Naive B cell (primary cell): ENCODE results near the gene DUSP22. TPM values are rescaled to one million over a fixed set of nuclear protein-coding genes. Genes with fewer than 3 reads are reported as not detected.
"Not testable (repeated sequence)": the region's sequence is repeated elsewhere in the genome, so short reads cannot be mapped to it uniquely, and the experiment has no call there.

Experiments used
- ATAC-seq, 2 donors: fragments of 150-1000 bp; cut with Tn5 transposase; 2 replicates each; pipeline ENCODE4 v1.10.0; 2021; ENCODE audit warnings: low read depth in 2 of 2, mild to moderate bottlenecking in 2 of 2, moderate library complexity in 2 of 2
- DNase-seq: peaks from one replicate; pipeline ENCODE4 v3.0.0; 2022
- H3K27ac Mint-ChIP-seq, 6 donors: one replicate each; pipeline ENCODE4 v1.8.0; 2020 to 2022; ENCODE audit warnings: mild to moderate bottlenecking in 6 of 6, mixed read lengths in 6 of 6, moderate library complexity in 5 of 6, inconsistent platforms in 2 of 6
- H3K27me3 Mint-ChIP-seq, 3 donors: one replicate each; pipeline ENCODE4 v1.8.0; 2021 to 2022; ENCODE audit warnings: mixed read lengths in 3 of 3, mild to moderate bottlenecking in 1 of 3
- H3K36me3 Mint-ChIP-seq, 2 donors: one replicate each; pipeline ENCODE4 v1.8.0; 2020 to 2022; ENCODE audit warnings: mixed read lengths in 2 of 2, inconsistent platforms in 1 of 2, mild to moderate bottlenecking in 1 of 2
- H3K4me1 Mint-ChIP-seq, 3 donors: one replicate each; pipeline ENCODE4 v1.8.0; 2020 to 2022; ENCODE audit warnings: mixed read lengths in 3 of 3, inconsistent platforms in 1 of 3, mild to moderate bottlenecking in 1 of 3, moderate library complexity in 1 of 3
- H3K4me3 Mint-ChIP-seq, 8 donors: one replicate each; pipeline ENCODE4 v1.8.0; 2020 to 2022; ENCODE audit warnings: mild to moderate bottlenecking in 8 of 8, mixed read lengths in 8 of 8, moderate library complexity in 8 of 8, inconsistent platforms in 2 of 8
- H3K9me3 Mint-ChIP-seq, 7 donors: one replicate each; pipeline ENCODE4 v1.8.0; 2020 to 2022; ENCODE audit warnings: mixed read lengths in 7 of 7, mild to moderate bottlenecking in 5 of 7, inconsistent platforms in 2 of 7, moderate library complexity in 1 of 7
- polyA plus RNA-seq, 6 donors: library from polyadenylated mRNA; unstranded; fragments of 300-500 nt; fragmentation: Illumina TruSeq; gene quantifications; one replicate each; pipeline ENCODE4 v1.2.3, GENCODE V29; 2021; ENCODE audit warnings: low read depth in 6 of 6

Gene DUSP22
- polyA plus RNA-seq, 6 donors from 2014 or later = 89.6 to 177 (median 134) TPM

DNA sequence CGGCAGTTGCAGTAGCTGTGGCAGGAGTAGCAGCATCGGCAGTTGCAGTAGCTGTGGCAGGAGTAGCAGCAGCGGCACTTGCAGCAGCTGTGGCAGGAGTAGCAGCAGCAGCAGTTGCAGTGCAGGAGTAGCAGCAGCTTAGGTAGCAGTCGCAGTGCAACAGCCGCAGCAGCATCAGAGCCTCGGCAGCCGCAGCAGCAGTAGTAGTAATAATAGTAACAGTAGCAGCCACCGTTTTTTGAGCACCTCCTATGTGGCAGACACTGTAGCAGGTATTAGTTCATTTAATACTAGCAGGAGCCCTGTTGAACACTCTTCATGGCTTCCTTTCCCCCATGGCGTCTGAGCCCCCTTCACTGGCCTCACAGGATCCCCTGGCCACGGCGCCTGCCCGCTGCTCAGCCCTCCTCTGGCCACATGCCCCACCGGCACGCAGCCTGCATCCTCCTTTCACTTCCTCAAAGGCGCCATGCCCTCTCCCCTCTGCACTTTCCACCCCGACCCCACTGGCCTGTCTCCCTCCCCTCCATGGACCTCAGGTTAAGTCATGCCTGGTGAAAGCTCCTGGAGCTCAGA lies 80.1 kb downstream of the DUSP22 start:
- ATAC-seq (peak; percentile 45 to 53), DNase-seq (no peak)
- Mint-ChIP-seq H3K9me3 (peaks cover 0 to 5% (median 0%) of the 10 kb centered on the region in 7 donors), H3K27me3 (peaks cover 0 to 24% (median 8%) of the 10 kb centered on the region in 3 donors), H3K4me3 (peak overlapping the region; percentile 25 to 87 (median 76)), H3K4me1 (peaks cover 19 to 42% (median 31%) of the 10 kb centered on the region in 3 donors), H3K27ac (peak overlapping the region in 3 of 6 donors; percentile 7 to 42 (median 41)), H3K36me3 (no peaks in the 10 kb centered on the region)

GRCh38 chr6:373031-373430 lies 80.7 kb downstream of the DUSP22 start:
- ATAC-seq (no peak), DNase-seq (no peak)
- peaks cover 0 to 24% (median 8%) of the 10 kb centered on the region in 3 donors for H3K27me3 Mint-ChIP-seq
- H3K9me3 Mint-ChIP-seq = peaks cover 0 to 5% (median 0%) of the 10 kb centered on the region in 7 donors
- H3K4me3 Mint-ChIP-seq = peak overlapping the region in 7 of 8 donors; percentile 62 to 87 (median 79)
- peaks cover 23 to 45% (median 31%) of the 10 kb centered on the region in 3 donors for H3K4me1 Mint-ChIP-seq
- H3K36me3 Mint-ChIP-seq = no peaks in the 10 kb centered on the region
- peak overlapping the region in 1 of 6 donors; percentile 7 for H3K27ac Mint-ChIP-seq

DNA sequence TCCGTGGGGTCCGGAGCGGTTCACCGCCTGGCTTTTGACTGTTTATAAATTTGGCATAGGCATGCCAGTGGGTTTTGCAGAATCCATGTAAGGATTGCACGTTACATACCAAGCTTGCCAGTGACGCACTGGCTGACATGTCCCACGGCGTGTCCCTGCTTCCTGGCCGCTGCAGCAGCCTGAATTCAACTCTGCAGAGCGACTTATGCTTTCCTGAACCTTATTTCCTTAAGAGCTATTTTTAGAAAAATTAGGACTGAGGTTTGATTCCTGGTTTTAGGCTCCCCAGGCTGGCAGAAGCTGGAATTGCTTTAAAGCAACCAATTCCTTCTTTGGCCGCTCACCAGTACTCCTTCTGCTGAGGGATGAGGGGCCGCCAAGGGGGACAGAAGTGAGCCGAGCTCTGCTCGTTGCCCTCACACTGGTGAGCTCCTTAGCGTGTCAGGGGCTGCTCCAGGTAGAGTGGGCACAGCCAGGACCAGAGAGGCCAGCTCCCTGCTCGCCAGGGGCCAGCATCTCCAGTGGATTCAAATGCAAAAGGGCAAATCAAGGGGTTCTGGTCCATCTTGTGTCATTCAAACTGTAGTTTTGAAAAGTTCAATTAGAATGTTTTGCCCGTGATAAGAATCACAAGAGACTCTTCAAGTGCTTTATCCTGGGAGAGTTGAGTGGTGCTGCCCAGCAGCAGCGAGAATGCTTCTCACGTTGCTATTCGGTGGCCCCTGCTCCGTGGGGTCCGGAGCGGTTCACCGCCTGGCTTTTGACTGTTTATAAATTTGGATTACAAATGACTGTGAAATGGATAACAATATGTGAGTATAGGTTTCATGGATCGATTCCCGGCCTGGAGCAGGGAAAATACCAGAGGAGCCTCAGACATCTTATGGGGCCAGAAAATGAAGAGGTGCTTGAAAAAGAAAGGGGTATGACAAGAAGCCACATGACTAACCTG lies 81.8 kb downstream of the DUSP22 start:
- no peak for DNase-seq
- H3K27ac Mint-ChIP-seq = no peak overlapping the region

DNA sequence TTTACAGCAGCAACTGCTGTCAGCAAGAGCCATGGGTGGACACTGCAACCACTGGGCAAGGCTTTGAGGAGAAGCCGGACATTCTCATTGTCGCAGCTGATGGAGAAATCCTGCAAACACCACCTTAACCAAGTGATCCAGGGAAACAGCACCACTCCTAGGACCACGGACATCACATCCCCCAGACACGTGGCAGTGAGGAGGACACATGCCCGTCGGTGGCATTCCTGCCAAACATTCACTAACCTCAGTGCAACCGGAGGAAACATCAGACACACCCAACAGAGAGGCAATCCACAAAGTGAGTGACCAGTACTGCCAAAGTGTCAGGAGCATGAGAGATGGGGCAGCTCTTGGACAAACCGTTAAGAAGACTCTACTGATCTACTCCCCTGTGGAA lies 82.7 kb downstream of the DUSP22 start:
- Mint-ChIP-seq H3K4me3 (no peak overlapping the region), H3K27me3 (peaks cover 0 to 18% (median 8%) of the 10 kb centered on the region in 3 donors), H3K4me1 (peaks cover 40 to 63% (median 49%) of the 10 kb centered on the region in 3 donors), H3K36me3 (no peaks in the 10 kb centered on the region), H3K27ac (peak overlapping the region in 1 of 6 donors; percentile 36), H3K9me3 (peaks cover 0 to 5% (median 0%) of the 10 kb centered on the region in 7 donors)
- ATAC-seq = no peak
- no peak for DNase-seq

More for the DNA sequence above, 81.8 kb downstream of the DUSP22 start:
- Mint-ChIP-seq H3K4me1 (peaks cover 33 to 55% (median 40%) of the 10 kb centered on the region in 3 donors), H3K27me3 (peaks cover 0 to 24% (median 8%) of the 10 kb centered on the region in 3 donors), H3K9me3 (peaks cover 0 to 5% (median 0%) of the 10 kb centered on the region in 7 donors), H3K4me3 (peak overlapping the region in 1 of 8 donors; percentile 48), H3K36me3 (no peaks in the 10 kb centered on the region)
- no peak for ATAC-seq

DNA sequence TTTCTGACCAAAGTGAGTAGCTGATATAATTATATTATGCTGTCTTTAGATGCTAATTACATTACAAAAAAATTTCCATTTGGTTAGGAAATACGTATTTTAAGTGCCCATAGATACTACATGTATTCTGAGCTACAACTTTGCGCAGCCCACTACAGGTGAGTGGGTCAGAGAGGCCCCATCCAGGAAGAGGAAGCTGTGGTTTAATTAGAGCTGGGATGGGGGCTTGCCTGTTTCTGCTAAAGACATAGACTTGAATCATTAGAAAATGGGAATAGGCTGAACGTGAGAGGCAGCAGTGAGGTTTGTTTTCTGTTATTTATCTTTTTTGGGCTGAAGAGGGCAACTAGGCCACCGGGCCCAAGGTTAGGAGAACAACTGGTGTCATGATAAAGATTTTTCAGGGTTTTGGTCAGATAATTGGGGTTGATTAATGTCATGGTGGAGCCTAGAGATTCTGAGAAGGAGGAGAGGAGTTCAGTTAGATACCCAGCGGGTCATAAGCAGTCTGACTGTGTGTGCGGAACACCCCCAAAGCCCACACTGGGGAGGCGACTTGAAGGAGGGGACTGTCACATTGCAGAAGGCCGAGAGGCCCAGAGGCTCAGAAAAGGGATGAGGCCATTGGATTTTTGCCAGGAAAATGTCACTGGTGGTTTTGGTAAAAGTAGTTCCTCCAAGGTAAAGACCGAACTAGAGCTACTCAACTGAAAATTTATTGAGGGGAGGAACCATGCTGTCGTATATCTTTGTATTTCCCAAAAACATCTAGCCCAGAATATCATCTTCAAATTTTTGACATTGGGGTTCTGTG lies 84.7 kb downstream of the DUSP22 start:
- Mint-ChIP-seq H3K4me3 (peak overlapping the region; percentile 12 to 72 (median 34)), H3K27me3 (peaks cover 0 to 12% (median 0%) of the 10 kb centered on the region in 3 donors), H3K9me3 (peaks cover 0 to 3% (median 0%) of the 10 kb centered on the region in 7 donors), H3K36me3 (peaks cover 0 to 7% of the 10 kb centered on the region in 2 donors), H3K4me1 (peaks cover 41 to 78% (median 57%) of the 10 kb centered on the region in 3 donors), H3K27ac (peak overlapping the region; percentile 13 to 92 (median 76))
- no peak for DNase-seq
- ATAC-seq = peak; percentile 55 to 68

DNA sequence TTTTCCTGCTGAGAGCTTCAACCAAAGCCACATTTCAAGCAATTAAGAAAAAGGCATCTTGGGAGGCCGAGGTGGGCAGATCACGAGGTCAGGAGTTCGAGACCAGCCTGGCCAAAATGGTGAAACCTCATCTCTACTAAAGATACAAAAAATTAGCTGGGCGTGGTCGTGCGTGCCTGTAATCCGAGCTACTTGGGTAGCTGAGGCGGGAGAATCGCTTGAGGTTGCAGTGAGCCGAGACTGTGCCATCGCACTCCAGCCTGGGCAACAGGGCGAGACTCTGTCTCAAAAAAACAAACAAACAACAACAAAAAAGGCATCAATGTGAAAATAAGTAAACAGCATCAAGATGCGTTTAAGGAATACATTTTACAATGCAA lies 85.3 kb downstream of the DUSP22 start:
- Mint-ChIP-seq H3K27ac (peak overlapping the region in 3 of 6 donors; percentile 13 to 85 (median 23)), H3K4me3 (peak overlapping the region in 5 of 8 donors; percentile 33 to 79 (median 36)), H3K4me1 (peaks cover 37 to 73% (median 53%) of the 10 kb centered on the region in 3 donors)
- ATAC-seq, H3K27me3 Mint-ChIP-seq, H3K9me3 Mint-ChIP-seq, H3K36me3 Mint-ChIP-seq, DNase-seq: not testable (repeated sequence)

DNA sequence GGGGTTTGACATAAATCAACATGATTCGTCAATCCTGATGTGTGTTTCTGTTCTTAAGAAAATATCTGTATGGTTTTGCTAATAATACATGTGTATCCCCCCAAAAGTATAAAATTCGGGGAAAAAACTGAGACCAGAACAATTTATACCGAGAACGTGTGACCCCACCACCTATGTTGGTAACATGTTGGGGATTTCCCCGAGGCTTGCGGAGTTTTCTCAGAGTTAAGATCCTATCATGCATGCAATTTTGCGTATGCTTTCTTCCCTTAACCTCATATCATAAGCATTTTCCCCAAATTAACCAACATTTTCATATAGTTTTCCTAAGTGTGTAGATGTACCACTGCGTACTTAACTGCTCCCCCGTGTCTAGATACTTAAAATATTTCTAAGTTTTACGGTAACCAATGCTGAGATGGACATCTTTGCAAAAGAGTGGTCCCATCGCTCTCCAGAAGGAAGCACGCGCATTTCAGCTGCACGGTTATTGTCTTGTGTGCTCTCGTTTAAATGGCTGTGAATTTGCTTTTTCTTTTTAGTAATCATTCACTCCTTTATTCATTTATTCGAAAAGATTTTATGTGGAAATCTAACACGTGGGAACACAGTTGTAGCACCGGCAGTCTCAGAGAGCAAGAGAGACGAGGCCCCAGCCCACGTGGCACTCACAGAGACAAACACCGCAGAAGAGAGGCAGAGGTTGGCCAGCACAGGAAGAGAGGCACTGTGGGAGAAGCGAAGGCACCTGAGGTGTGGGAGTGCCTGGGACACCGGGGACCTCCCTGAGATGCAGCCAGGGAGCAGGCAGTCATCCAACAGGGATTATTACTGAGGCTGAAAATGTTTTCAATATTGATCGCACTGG lies 86.0 kb downstream of the DUSP22 start:
- peaks cover 32 to 66% (median 47%) of the 10 kb centered on the region in 3 donors for H3K4me1 Mint-ChIP-seq
- peak overlapping the region in 7 of 8 donors; percentile 1 to 79 (median 52) for H3K4me3 Mint-ChIP-seq
- peaks cover 0 to 7% of the 10 kb centered on the region in 2 donors for H3K36me3 Mint-ChIP-seq
- peak; percentile 72 to 77 for ATAC-seq
- H3K9me3 Mint-ChIP-seq = peaks cover 0 to 3% (median 0%) of the 10 kb centered on the region in 7 donors
- peaks cover 0 to 6% (median 0%) of the 10 kb centered on the region in 3 donors for H3K27me3 Mint-ChIP-seq
- DNase-seq = no peak
- peak overlapping the region in 5 of 6 donors; percentile 13 to 89 (median 82) for H3K27ac Mint-ChIP-seq

- Mint-ChIP-seq H3K9me3 (peaks cover 0 to 3% (median 0%) of the 10 kb centered on the region in 7 donors), H3K27me3 (peaks cover 0 to 11% (median 3%) of the 10 kb centered on the region in 3 donors), H3K4me1 (peaks cover 36 to 61% (median 52%) of the 10 kb centered on the region in 3 donors), H3K4me3 (peak overlapping the region in 5 of 8 donors; percentile 26 to 66 (median 53)), H3K36me3 (peaks cover 0 to 7% of the 10 kb centered on the region in 2 donors), H3K27ac (peak overlapping the region in 4 of 6 donors; percentile 42 to 82 (median 76))
- ATAC-seq (peak in 1 of 2 donors; percentile 4), DNase-seq (no peak)
Observed at GRCh38 chr6:378958-379409, 86.7 kb downstream of the DUSP22 start.

DNA sequence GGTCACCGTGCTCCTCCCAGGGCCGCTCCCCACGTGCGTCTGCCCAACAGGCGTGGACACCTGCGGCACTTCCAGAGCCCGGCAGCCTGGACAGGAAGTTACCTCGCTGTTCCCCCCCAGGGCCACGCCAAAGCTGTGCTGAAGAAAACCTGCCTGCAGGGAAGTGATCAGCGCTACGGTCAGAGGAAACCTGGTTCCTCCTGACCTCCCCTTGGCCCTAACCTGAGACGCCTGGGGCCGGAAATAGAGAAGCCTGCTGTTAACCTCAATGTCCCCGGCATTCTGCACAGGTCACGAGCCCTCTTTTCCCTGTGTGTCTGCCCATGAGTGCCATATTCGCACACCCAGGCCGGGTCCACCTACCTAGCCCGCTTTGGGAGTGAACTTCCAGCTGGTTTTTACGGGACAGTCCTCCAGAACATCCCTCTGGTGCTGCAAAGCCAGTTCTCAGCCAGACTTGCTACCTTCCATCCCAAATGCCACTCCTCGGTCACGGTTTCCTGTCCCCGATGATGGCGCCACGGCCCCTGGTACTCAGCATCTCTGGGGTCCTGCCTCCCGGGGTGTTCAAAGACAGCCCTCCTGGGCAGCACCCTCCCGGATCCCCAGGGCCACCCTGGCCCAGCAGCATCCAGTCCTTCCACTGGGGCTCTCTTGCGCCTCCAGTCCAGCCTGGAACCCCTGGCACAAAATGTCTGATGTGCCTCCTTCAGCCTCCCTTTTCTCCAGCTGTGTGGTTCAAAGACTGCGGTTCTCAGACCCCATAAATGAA lies 87.3 kb downstream of the DUSP22 start:
- ATAC-seq (peak; percentile 35 to 47), DNase-seq (no peak)
- H3K9me3 Mint-ChIP-seq = peaks cover 0 to 3% (median 0%) of the 10 kb centered on the region in 7 donors
- peak overlapping the region in 6 of 8 donors; percentile 17 to 72 (median 46) for H3K4me3 Mint-ChIP-seq
- H3K36me3 Mint-ChIP-seq = peaks cover 0 to 7% of the 10 kb centered on the region in 2 donors
- H3K27me3 Mint-ChIP-seq = peaks cover 5 to 17% (median 9%) of the 10 kb centered on the region in 3 donors
- H3K27ac Mint-ChIP-seq = peak overlapping the region in 4 of 6 donors; percentile 22 to 77 (median 54)
- peaks cover 41 to 58% (median 58%) of the 10 kb centered on the region in 3 donors for H3K4me1 Mint-ChIP-seq

- H3K27me3 Mint-ChIP-seq = peaks cover 5 to 15% (median 13%) of the 10 kb centered on the region in 3 donors
- peak overlapping the region in 4 of 6 donors; percentile 21 to 87 (median 70) for H3K27ac Mint-ChIP-seq
- ATAC-seq (no peak), DNase-seq (no peak)
- peaks cover 0 to 7% of the 10 kb centered on the region in 2 donors for H3K36me3 Mint-ChIP-seq
- peak overlapping the region in 4 of 8 donors; percentile 29 to 73 (median 69) for H3K4me3 Mint-ChIP-seq
- H3K4me1 Mint-ChIP-seq = peaks cover 45 to 59% (median 58%) of the 10 kb centered on the region in 3 donors
- H3K9me3 Mint-ChIP-seq = peaks cover 0 to 3% (median 0%) of the 10 kb centered on the region in 7 donors
Observed at GRCh38 chr6:380234-381218, 88.2 kb downstream of the DUSP22 start.
